CD4-positive, alpha-beta T cell treated with Interleukin-6 at 100 ng/mL for 8 hours (primary cell): ENCODE measurements around the gene ARHGEF17.

Source experiments
- DNase-seq: peaks from one replicate; pipeline ENCODE4 v3.0.0-alpha.2; 2020; ENCODE audit warnings: mixed read lengths, low spot score

The ARHGEF17 gene

GRCh38 chr11:73380897-73381410, 72.9 kb downstream of the ARHGEF17 start:
- DNase-seq: no peak

- DNase-seq: no peak
These were observed 73.5 kb downstream of the ARHGEF17 start for GRCh38 chr11:73381589-73381988.

- no peak for DNase-seq
These were observed 74.1 kb downstream of the ARHGEF17 start for GRCh38 chr11:73382183-73382582.

DNA sequence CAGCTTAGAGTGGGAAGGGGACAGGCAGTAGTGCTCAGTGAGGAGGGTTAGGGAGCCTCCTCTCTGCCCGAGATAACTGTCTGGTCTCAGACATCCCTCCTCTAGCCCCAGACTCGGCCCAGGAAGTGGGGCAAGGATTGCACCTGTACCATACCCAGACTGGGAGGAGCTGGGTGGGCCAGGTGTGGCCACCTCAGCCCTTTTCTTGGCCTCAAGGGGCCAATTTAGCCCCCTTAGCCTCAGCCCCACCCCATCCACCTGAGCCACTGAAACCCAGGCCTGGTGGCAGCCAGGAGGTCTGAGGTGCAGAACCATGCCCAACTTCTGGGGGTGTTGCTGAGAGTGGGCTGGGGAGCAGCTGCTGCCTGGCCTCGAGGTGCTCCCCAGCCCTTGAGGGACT, 74.7 kb downstream of the ARHGEF17 start:
- no peak for DNase-seq

GRCh38 chr11:73383249-73384124, 75.4 kb downstream of the ARHGEF17 start:
- DNase-seq: no peak

- no peak for DNase-seq
These were observed 76.0 kb downstream of the ARHGEF17 start for GRCh38 chr11:73384125-73384441.

DNA sequence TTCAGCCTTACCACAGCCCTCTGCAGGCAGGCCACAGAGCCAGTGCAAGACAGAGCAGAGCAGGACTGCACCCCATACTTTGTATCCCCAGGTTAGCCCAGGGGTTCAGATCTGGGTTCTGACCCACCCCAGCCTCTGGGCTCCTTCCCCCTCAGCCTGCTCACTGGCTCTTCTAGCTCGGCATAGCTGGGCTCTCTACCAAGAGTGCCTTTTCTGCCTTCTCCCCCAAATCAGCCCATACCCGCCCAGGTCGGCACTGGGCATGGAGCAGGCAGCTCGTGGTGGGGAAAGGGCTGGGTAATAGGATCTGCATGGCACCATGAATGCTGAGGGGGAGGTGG, 76.4 kb downstream of the ARHGEF17 start:
- no peak for DNase-seq

DNA sequence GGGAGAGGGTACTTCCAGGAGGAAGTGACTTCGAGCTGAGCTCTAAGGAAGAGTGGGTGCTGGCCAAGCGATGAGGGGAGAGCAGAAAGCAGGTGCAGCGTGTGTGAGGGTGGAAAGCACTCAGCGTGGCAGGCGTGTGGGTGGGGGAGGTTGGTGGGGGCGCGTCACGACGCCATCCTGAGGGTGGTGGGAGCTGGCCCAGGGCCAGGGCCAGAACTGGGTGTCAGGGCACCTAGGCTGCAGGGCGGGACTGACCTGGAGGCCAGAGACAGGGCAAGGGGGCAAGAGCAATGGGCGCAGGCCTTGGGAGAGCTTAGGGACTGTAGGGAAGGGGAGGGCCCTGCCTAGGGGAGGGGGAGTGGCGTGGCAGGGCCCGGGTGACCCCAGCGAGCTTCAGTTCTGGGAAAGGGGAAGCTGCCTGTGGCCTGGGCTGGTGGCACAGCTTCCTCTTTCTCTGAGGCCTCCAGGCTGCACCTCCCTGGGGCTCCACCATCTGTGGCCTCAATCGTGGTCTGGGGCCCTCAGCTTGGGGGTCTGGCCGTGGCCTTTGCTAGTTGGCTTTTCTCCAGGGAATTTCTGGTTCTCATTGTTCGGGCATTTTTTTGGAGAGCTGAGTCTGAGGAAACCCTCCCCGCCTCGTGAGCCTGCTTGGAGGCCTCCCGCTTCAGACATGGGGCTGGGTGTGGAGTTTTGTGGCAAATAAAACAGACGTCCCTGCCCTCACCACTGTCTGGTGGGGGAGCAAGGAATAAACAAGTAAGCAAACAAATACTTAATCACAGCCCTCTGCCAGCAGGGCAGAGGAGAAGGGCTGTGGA, 77.0 kb downstream of the ARHGEF17 start:
- peak; percentile 38 for DNase-seq

DNA sequence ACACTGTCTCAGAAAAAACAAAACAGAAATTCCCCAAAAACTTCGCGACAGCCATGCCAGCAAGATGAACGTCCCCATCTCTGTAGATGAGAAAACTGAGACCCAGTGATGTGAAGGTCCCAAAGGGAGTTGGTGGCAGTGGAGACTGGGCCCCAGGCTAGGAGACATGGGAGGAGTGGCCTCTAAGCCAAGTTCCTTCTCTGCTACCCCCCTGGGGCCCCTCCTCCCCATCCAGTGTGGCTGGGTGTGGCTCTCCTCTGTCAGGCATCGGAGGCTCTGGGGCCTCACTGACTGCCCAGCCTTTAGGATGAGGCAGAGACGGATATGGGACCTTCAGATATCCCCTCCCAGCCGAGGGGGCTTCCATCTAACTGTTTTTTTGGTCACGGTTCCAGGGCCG, 77.9 kb downstream of the ARHGEF17 start:
- DNase-seq: no peak

GRCh38 chr11:73386546-73386945, 78.5 kb downstream of the ARHGEF17 start:
- no peak for DNase-seq

- DNase-seq: no peak
These were observed 79.7 kb downstream of the ARHGEF17 start for GRCh38 chr11:73387594-73388264.

GRCh38 chr11:73388265-73389133, 80.4 kb downstream of the ARHGEF17 start:
- DNase-seq: no peak

DNA sequence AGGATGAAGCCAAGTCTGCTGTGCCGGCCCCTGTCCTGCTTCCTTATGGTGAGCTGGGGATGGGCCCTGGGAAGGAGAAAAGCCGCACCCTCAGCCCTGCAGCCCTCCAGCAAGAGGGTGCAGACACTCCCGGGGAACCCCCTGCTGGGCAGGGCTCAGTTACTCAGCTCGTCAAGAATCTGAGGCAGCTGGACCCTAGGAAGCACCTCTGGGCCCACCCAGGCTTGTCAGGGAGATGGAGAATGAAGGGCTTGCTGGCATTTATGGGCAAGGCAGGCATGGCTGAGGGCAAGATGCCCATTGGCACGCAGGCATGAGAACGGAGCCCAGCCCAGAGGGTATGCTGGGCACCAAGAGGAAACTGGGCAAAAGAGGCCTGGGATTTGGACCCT, 81.1 kb downstream of the ARHGEF17 start:
- DNase-seq: no peak

DNA sequence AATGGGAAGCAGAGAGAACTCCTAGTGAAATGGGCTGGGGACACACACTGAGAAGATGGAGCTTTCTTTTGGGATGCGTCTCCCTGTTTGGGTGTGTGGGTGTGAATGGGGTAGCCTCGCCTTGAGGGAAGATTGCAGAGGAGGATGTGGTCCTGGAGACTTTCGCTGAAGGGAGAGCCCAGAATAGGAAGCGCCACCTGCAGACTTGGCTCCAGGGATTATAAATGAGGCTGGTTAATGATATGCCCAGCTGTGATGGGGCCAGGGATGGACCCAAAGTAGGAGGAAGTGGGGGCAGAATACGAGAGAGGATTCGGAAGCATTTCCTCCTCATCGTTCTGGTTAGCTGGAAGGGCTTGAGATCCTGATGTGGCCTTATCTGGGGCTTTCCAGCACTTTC, 81.8 kb downstream of the ARHGEF17 start:
- DNase-seq: no peak

DNA sequence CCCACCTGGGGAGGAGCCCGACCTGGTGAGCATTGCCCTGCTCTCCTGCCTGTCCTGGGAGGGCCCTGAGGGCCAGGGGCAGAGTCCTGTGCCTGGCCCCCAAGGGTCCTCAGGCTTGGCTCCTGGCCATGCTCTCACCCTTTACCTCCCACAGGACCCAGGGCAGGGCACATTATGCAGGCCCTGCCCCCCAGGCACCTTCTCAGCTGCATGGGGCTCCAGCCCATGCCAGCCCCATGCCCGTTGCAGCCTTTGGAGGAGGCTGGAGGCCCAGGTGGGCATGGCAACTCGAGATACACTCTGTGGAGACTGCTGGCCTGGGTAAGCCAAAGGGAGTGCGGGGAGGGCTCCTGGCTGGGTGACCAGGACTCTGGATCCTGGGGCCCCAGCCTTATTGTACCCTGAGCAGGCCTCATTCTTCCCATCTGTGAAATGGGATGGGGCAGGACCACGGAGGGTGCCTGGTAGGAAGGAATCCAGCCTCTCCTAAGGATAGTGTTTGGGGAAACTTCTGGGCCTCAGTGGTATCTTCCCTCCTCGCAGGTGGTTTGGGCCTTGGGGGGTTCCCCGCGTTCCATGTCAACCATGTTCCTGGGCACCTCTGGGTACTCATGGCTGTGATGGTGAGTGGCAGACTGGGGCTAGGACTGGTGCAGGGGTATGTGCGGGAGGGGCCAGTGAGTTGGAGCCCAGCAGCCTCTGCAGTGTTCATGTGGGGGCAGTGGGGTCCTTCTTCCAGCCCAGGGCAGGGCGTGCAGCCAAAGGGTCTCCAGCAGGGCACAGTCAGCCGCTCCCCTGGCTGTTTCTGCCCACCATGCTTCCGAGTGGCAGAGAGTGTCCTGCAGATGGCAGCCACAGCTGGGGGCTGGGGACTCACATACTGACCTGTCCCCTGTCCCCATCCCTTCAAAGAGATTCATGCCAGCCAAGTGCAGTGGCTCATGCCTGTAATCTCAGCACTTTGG, 82.8 kb downstream of the ARHGEF17 start:
- no peak for DNase-seq

DNA sequence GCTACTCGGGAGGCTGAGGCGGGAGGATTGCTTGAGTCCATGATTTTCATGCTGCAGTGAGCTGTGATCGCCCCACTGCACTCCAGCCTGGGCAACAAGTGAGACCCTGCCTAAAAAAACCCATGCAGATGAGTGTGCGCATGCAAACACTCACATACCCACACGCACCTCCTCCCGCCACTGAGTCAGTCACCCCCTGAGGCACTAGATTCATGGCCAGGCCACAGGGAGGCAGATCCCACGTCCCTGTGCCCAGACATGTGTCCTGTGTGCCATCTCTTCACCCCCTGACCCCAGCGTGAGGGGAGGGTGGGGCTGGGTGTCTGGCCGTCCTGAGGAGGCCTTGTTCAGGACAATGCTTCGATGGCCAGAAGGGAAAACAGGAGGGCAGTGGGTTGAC, 83.6 kb downstream of the ARHGEF17 start:
- DNase-seq: no peak

DNA sequence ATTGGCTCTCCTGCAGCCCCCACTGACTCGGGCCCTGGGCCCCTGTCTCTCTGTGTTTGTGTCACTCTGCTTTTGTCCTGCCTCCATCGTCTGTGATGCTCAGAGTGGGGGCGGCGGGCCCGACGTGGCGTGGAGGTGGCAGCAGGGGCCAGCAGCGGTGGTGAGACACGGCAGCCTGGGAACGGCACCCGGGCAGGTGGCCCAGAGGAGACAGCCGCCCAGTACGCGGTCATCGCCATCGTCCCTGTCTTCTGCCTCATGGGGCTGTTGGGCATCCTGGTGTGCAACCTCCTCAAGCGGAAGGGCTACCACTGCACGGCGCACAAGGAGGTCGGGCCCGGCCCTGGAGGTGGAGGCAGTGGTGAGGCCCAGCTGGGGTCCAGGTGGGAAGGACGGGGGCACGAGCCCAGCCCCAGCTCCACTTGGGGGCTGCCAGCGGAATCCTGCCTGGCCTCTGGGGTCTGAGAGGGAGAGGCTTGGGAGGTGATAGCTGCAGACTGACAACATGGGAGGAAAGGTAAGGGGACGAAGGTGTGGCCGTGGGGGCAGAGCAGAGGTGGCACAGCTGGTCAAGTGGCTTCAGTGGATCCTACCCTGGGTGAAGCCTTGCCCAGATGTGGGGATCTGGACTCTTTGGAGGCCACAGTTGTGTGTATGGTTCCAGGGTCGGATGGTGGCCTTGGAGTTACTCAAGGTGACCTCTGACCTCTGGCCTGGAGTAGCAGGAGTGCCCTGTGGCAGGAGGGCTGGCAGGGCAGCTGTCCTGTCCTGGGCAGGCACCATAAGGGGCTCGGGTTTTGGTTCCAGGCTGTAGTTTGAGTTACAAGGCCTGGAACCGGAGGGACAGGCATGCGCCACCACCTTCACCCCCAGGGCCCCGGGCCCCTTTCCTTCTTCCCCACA, 84.3 kb downstream of the ARHGEF17 start:
- no peak for DNase-seq

- no peak for DNase-seq
These were observed 84.9 kb downstream of the ARHGEF17 start for GRCh38 chr11:73393011-73393380.
